KOPT-K1 (cell line): ENCODE data around the gene E2F6.

Source experiments
- H3K27ac ChIP-seq: fragments of 200-600 bp; sonication (generic); 2 replicates; pipeline ENCODE4 v1.5.1; 2016; ENCODE audit warnings: antibody characterized with exemption, mild to moderate bottlenecking, low read depth, low read length; ENCODE audit not compliant: poor library complexity, severe bottlenecking
- H3K36me3 ChIP-seq: fragments of 200-600 bp; sonication (generic); 2 replicates; pipeline ENCODE4 v1.5.1; 2017; ENCODE audit warnings: antibody characterized with exemption, mild to moderate bottlenecking, low read length, moderate library complexity; ENCODE audit not compliant: insufficient read depth
- H3K9me3 ChIP-seq: fragments of 200-600 bp; sonication (generic); 2 replicates; pipeline ENCODE4 v1.5.1; 2017; ENCODE audit warnings: antibody characterized with exemption, low read length, mild to moderate bottlenecking; ENCODE audit not compliant: insufficient read depth, poor library complexity, severe bottlenecking

The E2F6 gene

GRCh38 chr2:11500702-11501303 lies 34.8 kb upstream of the E2F6 start:
- Histone ChIP-seq H3K36me3 (no peaks in the 10 kb centered on the region), H3K9me3 (peaks cover 14% of the 10 kb centered on the region), H3K27ac (no peak overlapping the region)

- no peak overlapping the region for H3K27ac ChIP-seq
- no peaks in the 10 kb centered on the region for H3K36me3 ChIP-seq
- H3K9me3 ChIP-seq, result peaks cover 14% of the 10 kb centered on the region
Observed at GRCh38 chr2:11499081-11499743, 33.3 kb upstream of the E2F6 start.

- no peaks in the 10 kb centered on the region for H3K36me3 ChIP-seq
- no peak overlapping the region for H3K27ac ChIP-seq
Observed at GRCh38 chr2:11498543-11499034, 32.6 kb upstream of the E2F6 start.

GRCh38 chr2:11495844-11496681 lies 30.1 kb upstream of the E2F6 start:
- Histone ChIP-seq H3K9me3 (no peaks in the 10 kb centered on the region), H3K36me3 (no peaks in the 10 kb centered on the region), H3K27ac (no peak overlapping the region)

More at GRCh38 chr2:11498543-11499034, 32.6 kb upstream of the E2F6 start:
- H3K9me3 ChIP-seq, result peaks cover 7% of the 10 kb centered on the region

DNA sequence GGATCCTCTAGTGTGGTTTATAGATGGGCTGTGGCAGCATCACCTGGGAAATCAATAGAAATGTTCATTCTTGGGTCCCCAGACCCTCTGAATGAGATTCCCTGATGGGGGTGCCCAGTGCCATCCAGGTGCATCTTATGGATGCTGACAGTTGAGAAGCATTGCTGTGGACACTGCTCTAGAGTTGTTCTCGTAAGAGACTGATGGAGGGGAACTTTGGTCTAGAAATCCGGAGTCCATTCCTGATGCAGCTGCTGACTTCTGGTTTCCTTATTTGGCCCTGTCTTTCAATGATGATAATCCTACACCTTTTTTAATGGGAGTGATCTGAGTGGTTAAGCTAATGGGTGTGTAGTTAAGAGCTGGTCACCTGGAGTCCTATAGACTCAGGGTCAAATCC lies 28.3 kb upstream of the E2F6 start:
- Histone ChIP-seq H3K9me3 (no peaks in the 10 kb centered on the region), H3K27ac (no peak overlapping the region), H3K36me3 (no peaks in the 10 kb centered on the region)

DNA sequence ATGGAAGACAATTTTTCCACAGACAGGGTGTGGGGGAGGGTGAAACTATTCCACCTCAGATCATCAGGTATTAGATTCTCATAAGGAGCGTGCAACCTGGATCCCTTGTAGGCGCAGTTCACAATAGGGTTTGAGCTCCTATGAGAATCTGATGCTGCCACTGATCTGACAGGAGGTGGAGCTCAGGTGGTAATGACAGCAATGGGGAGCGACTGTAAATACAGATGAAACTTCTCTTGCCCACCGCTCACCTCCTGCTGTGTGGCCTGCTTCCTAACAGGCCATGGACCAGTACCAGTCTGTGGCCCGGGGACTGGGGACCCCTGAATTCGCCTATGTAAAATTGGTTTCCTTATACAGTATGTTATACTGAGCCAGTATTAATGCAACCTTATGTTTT lies 27.3 kb upstream of the E2F6 start:
- no peaks in the 10 kb centered on the region for H3K9me3 ChIP-seq
- H3K27ac ChIP-seq, result no peak overlapping the region

GRCh38 chr2:11492720-11493119 lies 26.8 kb upstream of the E2F6 start:
- Histone ChIP-seq H3K27ac (no peak overlapping the region), H3K36me3 (no peaks in the 10 kb centered on the region), H3K9me3 (no peaks in the 10 kb centered on the region)

More for the DNA sequence above, 27.3 kb upstream of the E2F6 start:
- no peaks in the 10 kb centered on the region for H3K36me3 ChIP-seq

GRCh38 chr2:11492244-11492643 lies 26.3 kb upstream of the E2F6 start:
- Histone ChIP-seq H3K9me3 (no peaks in the 10 kb centered on the region), H3K36me3 (no peaks in the 10 kb centered on the region), H3K27ac (no peak overlapping the region)

DNA sequence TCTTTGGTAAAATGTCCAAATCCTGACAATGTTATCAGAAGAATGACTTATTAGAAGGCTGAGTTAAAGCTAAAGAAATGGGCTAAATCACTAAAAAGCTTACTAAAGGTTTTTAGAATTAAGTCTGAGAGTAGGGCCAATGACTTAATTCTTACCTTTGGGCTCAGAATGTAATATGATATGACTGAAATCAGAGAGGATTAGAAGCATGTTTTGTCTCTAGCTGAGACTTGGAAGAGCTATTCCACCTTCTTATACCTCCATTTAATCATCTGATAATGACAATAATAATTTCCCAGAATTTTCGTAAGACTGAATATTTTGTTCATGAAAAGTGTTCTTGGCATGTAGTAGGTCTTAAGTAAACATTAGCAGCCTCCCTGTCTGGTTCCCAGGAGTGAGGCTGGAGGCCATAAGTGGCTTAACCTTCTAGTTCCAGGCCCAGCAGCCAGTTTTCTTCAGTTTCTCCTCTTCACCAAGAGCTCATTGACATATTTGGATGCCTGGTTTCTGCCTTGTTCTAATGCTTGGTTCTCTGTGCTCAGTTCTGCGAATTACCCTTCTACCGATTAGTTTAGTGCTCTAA lies 25.5 kb upstream of the E2F6 start:
- no peaks in the 10 kb centered on the region for H3K36me3 ChIP-seq
- no peaks in the 10 kb centered on the region for H3K9me3 ChIP-seq
- no peak overlapping the region for H3K27ac ChIP-seq

- H3K27ac ChIP-seq, result no peak overlapping the region
- no peaks in the 10 kb centered on the region for H3K36me3 ChIP-seq
Observed at GRCh38 chr2:11490194-11490593, 24.2 kb upstream of the E2F6 start.

GRCh38 chr2:11488809-11489208 lies 22.8 kb upstream of the E2F6 start:
- Histone ChIP-seq H3K27ac (no peak overlapping the region), H3K9me3 (no peaks in the 10 kb centered on the region)

More at GRCh38 chr2:11490194-11490593, 24.2 kb upstream of the E2F6 start:
- no peaks in the 10 kb centered on the region for H3K9me3 ChIP-seq

DNA sequence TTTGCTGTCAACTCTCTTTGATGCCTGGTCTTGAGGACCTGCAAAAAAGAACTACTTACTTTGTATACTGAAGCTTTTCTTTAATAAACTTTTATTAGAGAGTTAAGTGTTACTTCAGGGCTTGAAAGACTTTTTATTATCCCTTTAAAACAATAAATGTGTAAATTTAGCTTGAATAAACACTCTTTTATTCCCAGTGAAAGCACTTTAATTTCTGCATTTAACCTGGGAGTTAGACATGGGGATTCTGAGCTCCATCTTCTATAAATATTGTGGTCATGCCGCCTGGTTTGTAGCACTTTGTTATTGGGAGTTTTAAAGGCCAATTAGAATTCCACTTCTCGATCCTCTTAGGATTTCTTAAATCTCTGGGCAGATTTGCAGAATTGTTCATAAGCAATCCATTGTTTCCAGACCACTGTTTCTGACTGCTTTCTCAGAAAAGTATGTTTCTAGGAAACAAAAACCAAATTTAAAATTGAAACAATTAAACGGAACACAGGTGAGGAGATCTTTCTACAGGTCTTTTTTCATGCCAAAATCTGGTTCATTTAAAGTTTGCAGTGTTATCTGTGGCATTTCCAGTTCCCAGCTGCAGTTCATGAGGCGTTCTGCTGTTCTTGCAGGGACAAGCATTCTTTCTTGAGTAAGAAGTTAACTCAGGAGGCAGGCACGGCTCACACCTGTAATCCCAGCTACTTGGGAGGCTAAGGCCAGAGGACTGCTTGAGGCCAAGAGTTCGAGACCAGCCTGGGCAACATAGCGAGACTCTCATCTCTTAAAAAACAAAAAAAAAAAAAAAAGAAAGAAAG lies 18.1 kb upstream of the E2F6 start:
- Histone ChIP-seq H3K27ac (no peak overlapping the region), H3K9me3 (no peaks in the 10 kb centered on the region), H3K36me3 (no peaks in the 10 kb centered on the region)

More at GRCh38 chr2:11488809-11489208, 22.8 kb upstream of the E2F6 start:
- no peaks in the 10 kb centered on the region for H3K36me3 ChIP-seq

- H3K9me3 ChIP-seq, result no peaks in the 10 kb centered on the region
- no peaks in the 10 kb centered on the region for H3K36me3 ChIP-seq
- no peak overlapping the region for H3K27ac ChIP-seq
Observed at GRCh38 chr2:11482473-11483035, 16.6 kb upstream of the E2F6 start.

GRCh38 chr2:11481789-11482472 lies 16.0 kb upstream of the E2F6 start:
- H3K27ac ChIP-seq, result no peak overlapping the region
- H3K9me3 ChIP-seq, result no peaks in the 10 kb centered on the region
- H3K36me3 ChIP-seq, result no peaks in the 10 kb centered on the region
